HFF-Myc (cell line): ENCODE results near the gene ZNF860.

Experiments
- DNase-seq: peaks from one replicate; pipeline ENCODE4 v3.0.0-alpha.2; 2011; ENCODE audit warnings: low read depth; ENCODE audit errors: extremely low read depth
- H3K4me3 ChIP-seq: replicated peaks from 2 replicates; pipeline ENCODE4 v1.5.1; 2011; ENCODE audit warnings: low read depth, mild to moderate bottlenecking, control low read depth, low read length
- TF ChIP-seq, protein P1 (sequence below): IDR thresholded peaks from 2 replicates; pipeline ENCODE4 v1.5.1; 2012; ENCODE audit warnings: mild to moderate bottlenecking, low read depth, low read length, control low read depth; ENCODE audit errors: missing control alignments

Gene ZNF860

DNA sequence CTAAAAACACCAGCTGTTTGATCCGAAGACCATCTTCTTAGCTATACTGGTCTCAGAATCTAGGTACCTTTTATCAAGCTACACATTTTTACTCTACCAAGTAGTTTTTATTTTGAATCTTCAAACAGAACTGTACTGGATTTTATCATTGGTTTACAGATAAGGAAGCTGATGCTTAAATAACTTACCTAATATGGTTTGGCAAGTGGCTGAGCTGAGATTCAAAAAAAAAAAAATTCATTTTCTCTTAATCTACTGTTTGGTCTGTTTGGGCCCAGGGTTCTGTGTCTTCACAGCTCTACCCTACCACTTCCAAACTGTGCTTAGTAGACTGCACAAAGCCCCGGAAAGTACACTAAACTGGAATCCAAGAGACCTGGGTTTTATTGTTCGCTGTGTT lies 35.7 kb downstream of the ZNF860 start:
- TF ChIP-seq, protein P1, sequence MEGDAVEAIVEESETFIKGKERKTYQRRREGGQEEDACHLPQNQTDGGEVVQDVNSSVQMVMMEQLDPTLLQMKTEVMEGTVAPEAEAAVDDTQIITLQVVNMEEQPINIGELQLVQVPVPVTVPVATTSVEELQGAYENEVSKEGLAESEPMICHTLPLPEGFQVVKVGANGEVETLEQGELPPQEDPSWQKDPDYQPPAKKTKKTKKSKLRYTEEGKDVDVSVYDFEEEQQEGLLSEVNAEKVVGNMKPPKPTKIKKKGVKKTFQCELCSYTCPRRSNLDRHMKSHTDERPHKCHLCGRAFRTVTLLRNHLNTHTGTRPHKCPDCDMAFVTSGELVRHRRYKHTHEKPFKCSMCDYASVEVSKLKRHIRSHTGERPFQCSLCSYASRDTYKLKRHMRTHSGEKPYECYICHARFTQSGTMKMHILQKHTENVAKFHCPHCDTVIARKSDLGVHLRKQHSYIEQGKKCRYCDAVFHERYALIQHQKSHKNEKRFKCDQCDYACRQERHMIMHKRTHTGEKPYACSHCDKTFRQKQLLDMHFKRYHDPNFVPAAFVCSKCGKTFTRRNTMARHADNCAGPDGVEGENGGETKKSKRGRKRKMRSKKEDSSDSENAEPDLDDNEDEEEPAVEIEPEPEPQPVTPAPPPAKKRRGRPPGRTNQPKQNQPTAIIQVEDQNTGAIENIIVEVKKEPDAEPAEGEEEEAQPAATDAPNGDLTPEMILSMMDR: no peak
- H3K4me3 ChIP-seq: no peak overlapping the region
- DNase-seq: no peak

DNA sequence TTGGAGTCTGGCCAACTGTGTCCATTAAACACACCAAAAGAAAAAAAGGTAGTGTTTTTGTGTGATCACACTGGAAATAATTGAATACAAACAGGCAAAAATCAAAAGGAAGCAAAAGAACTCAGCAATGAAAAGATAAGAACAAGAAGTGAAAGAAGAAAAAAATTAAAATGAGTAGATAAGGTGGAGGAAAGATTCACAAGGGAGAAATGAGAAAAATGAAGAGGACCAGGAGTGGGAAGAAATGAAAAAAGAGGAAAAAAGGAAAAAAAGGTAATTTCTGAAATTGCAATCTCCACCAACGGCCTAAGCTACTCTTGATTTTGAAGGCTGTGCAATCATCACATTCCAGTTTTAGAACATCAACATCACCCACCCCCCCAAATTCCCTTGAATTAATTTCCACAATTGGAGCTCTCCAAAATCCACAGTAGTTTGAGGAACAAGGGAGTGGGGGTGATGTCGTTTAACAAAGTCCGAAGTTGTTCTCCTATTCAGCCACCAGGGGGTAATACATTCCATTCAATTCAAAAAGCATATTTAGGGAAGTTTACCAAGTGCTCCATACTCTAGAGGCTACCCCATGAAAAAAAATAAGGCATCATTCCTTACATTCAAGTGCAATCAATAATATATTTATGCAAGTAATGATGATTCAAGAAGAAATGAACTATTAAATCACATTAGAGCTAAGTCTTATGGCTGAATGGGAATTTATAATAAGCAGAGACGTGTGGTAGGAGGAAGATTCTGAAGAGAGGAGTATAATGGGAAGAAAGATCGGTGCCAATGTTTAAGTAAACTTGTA lies 37.4 kb downstream of the ZNF860 start:
- DNase-seq: no peak
- H3K4me3 ChIP-seq: no peak overlapping the region
- TF ChIP-seq, protein P1: peak; percentile 60

DNA sequence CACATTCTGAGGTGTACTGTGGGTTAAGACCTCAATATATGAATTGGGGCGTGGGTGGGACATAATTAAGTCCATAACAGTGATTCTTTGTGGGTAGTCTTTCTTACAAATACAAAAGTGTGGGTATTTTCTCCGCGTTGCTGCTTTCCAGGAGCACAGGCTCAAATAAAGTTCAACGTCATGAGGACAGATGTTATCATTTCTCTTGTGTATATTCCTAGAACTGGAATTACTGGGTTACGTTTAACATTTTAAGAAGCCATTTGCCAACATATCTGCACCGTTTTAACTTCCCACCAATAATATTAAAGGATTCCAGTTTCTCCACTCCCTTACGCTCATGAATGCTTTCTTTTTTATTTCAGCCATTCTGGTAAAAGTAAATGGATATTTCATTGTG lies 39.6 kb downstream of the ZNF860 start:
- TF ChIP-seq, protein P1: no peak

DNA sequence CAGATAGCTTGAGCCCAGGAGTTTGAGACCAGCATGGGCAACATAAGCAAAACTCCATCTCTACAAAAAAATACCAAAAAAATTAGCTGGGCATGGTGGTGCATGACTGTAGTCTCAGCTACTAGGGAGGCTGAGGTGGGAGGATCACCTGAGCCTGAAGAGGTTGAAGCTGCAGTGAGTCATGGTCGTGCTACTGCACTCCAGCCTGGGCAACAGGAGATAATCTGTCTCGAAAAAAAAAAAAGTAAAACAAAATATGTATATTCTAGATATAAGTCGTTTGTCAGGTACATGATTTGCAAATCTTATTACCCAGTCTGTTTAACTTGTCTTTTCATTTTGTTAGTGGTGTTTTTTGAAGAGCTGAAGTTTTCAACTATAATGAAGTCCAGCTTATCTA lies 40.2 kb downstream of the ZNF860 start:
- H3K4me3 ChIP-seq: no peak overlapping the region
- TF ChIP-seq, protein P1: no peak
- DNase-seq: no peak

More for the DNA sequence above, 39.6 kb downstream of the ZNF860 start:
- DNase-seq: no peak
- H3K4me3 ChIP-seq: no peak overlapping the region

DNA sequence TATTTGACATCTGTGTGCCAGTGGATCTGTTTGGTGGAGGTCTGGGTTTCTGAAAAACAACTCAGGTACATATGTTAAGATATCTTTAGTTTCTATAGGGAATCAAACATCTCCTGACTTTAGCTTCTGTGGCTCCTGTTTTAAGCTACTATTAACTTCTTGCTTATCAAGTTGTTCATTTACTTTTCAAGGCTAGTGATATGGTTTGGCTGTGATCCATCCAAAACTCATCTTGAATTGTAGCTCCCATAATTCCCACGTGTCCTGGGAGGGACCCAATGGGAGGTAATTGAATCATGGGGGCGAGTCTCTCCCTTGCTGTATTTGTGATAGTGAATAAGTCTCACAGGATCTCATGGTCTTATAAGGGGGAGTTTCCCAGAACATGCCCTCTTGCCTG lies 41.4 kb downstream of the ZNF860 start:
- no peak for DNase-seq
- H3K4me3 ChIP-seq: no peak overlapping the region

DNA sequence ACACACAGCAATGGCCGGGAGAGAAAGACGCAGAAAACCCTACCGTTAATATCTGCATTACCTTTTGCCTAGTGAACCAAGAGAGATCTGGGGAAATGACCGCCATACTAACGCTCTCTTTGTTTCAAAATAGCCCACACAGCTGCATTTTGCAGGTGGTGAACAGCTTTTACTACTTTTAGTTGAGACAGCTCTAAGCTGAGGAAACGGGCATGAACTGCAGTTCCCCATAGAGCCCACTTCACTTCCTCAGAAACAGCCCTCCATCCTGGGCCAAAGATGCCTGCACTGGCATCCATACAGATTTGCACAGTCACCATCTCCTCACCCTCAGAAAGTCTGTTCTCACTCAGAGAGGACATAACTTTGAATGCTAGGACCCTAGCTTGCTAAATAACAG lies 45.0 kb downstream of the ZNF860 start:
- no peak for DNase-seq
- no peak overlapping the region for H3K4me3 ChIP-seq
- TF ChIP-seq, protein P1: no peak

More for the DNA sequence above, 41.4 kb downstream of the ZNF860 start:
- TF ChIP-seq, protein P1: no peak

DNA sequence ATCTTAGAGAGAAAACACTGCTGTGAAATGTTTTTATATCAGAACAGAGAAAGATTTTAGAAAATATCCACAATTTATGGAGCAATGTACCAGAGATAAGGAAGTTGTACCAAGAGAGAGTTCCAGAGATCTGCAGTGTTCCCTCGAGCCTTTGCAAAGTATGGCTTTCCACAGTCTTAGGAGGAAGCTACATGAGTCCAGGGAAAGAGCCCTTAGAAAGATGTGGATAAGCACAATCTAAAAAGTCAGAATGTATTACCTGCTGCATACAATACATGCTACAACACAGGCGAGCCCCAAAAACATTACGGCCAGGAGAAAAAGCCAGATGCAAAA lies 56.4 kb downstream of the ZNF860 start:
- no peak overlapping the region for H3K4me3 ChIP-seq
- DNase-seq: no peak
- TF ChIP-seq, protein P1: no peak
